Choroid plexus epithelial cell (primary cell): Measurements from ENCODE around the gene SETBP1.

ENCODE experiments used
- DNase-seq: peaks from one replicate; pipeline ENCODE4 v3.0.0-alpha.2; 2010; ENCODE audit warnings: low read depth
- H3K4me3 ChIP-seq: 2 replicates; pipeline ENCODE4 v1.5.1; 2011; ENCODE audit warnings: low read depth, mild to moderate bottlenecking, control low read depth, low read length, moderate library complexity
- CTCF ChIP-seq: conservative IDR thresholded peaks from 2 replicates; pipeline ENCODE4 v1.5.1; 2011; ENCODE audit warnings: low read depth, mild to moderate bottlenecking, control low read depth, inconsistent platforms, low read length, moderate library complexity

The SETBP1 gene

GRCh38 chr18:44851856-44852621 lies 171.4 kb downstream of the SETBP1 start:
- no peak for DNase-seq
- TF ChIP-seq CTCF: no peak
- H3K4me3 ChIP-seq: no peak overlapping the region

GRCh38 chr18:44852818-44853217 lies 172.1 kb downstream of the SETBP1 start:
- DNase-seq: no peak
- H3K4me3 ChIP-seq: no peak overlapping the region
- no peak for TF ChIP-seq CTCF

- H3K4me3 ChIP-seq: no peak overlapping the region
- no peak for TF ChIP-seq CTCF
- no peak for DNase-seq
These were observed 172.7 kb downstream of the SETBP1 start for GRCh38 chr18:44853430-44853829.

- H3K4me3 ChIP-seq: no peak overlapping the region
- TF ChIP-seq CTCF: no peak
- no peak for DNase-seq
These were observed 175.0 kb downstream of the SETBP1 start for GRCh38 chr18:44855681-44856080.

- no peak for TF ChIP-seq CTCF
- DNase-seq: no peak
- H3K4me3 ChIP-seq: no peak overlapping the region
These were observed 175.5 kb downstream of the SETBP1 start for GRCh38 chr18:44856157-44856556.

GRCh38 chr18:44857081-44857480 lies 176.4 kb downstream of the SETBP1 start:
- no peak for DNase-seq
- no peak overlapping the region for H3K4me3 ChIP-seq
- TF ChIP-seq CTCF: no peak
